Stimulated activated naive B cell treated with anti-CD40 and anti-IgM and Interleukin-4, amounts not matched to agents 10 μg/mL and 1 μg/mL and 100 μg/mL, for 72 hours (primary cell): ENCODE data around the gene HS6ST3.
"Not testable (repeated sequence)": the region's sequence is repeated elsewhere in the genome, so short reads cannot be mapped to it uniquely, and the experiment has no call there.

Source experiments
- ATAC-seq, 2 donors: fragments of 150-1000 bp; cut with Tn5 transposase; replicated peaks; 2 replicates each; pipeline ENCODE4 v1.10.0; 2021; ENCODE audit warnings: moderate library complexity in 1 of 2
- DNase-seq: peaks from one replicate; pipeline ENCODE4 v3.0.0; 2021
- H3K27ac Mint-ChIP-seq: one replicate; pipeline ENCODE4 v1.8.0; 2022; ENCODE audit warnings: mild to moderate bottlenecking, mixed read lengths
- H3K27me3 Mint-ChIP-seq, 2 donors: one replicate each; pipeline ENCODE4 v1.8.0; 2022; ENCODE audit warnings: mixed read lengths in 2 of 2
- H3K36me3 Mint-ChIP-seq, 2 donors: one replicate each; pipeline ENCODE4 v1.8.0; 2022; ENCODE audit warnings: mixed read lengths in 2 of 2, mild to moderate bottlenecking in 1 of 2
- H3K4me1 Mint-ChIP-seq, 2 donors: one replicate each; pipeline ENCODE4 v1.8.0; 2022; ENCODE audit warnings: mixed read lengths in 2 of 2, mild to moderate bottlenecking in 1 of 2
- H3K4me3 Mint-ChIP-seq, 2 donors: one replicate each; pipeline ENCODE4 v1.8.0; 2022; ENCODE audit warnings: mild to moderate bottlenecking in 2 of 2, mixed read lengths in 2 of 2, moderate library complexity in 1 of 2
- H3K9me3 Mint-ChIP-seq, 2 donors: one replicate each; pipeline ENCODE4 v1.8.0; 2022; ENCODE audit warnings: mixed read lengths in 2 of 2, mild to moderate bottlenecking in 1 of 2

Gene HS6ST3

DNA sequence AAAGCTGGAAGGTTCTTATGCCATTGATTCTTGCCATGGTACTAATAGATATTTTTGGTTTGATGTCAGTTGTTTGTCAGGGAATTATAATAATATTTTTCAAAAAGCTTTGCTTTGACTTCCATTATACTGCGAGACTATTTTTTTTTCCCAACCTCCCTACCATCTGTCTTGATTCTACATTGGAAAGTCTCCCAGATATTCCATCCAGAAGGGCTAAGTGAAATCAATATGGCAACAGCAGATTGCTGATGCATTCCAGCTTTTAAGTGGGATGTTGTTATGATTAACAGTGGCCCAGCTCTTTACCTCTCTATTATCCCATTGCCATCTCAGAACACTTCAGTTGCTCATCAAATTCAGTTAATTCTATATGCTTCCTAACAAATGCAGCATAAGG lies 657.0 kb downstream of the HS6ST3 start:
- Mint-ChIP-seq H3K27me3 (no peaks in the 10 kb centered on the region), H3K36me3 (no peaks in the 10 kb centered on the region), H3K27ac (no peak overlapping the region), H3K9me3 (no peaks in the 10 kb centered on the region), H3K4me3 (no peak overlapping the region), H3K4me1 (no peaks in the 10 kb centered on the region)
- ATAC-seq, result no peak
- DNase-seq, result no peak

GRCh38 chr13:96749825-96750224 lies 659.9 kb downstream of the HS6ST3 start:
- H3K4me3 Mint-ChIP-seq, result no peak overlapping the region
- no peaks in the 10 kb centered on the region for H3K4me1 Mint-ChIP-seq
- DNase-seq, result no peak
- ATAC-seq, result no peak
- no peaks in the 10 kb centered on the region for H3K9me3 Mint-ChIP-seq
- H3K27me3 Mint-ChIP-seq, result no peaks in the 10 kb centered on the region
- H3K36me3 Mint-ChIP-seq, result no peaks in the 10 kb centered on the region
- no peak overlapping the region for H3K27ac Mint-ChIP-seq

DNA sequence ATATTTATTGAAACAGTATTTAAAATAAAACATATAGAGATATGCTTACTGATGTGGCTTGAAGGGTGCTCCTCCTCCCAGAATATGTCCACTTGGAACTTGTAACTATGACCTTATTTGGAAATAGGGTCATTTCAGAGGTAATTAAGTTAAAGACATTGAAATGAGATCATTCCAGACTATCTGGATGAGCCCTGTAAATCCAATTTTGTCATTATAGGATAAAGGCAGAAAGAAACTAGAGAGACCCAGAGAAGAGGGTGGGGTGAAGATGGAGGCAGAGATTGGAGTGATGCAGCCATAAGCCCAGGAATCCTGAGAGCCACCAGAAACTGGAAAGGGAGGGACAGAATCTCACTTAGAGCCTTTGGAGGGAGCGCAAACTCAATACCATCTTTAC lies 661.2 kb downstream of the HS6ST3 start:
- no peak overlapping the region for H3K4me3 Mint-ChIP-seq
- no peak overlapping the region for H3K27ac Mint-ChIP-seq
- no peaks in the 10 kb centered on the region for H3K9me3 Mint-ChIP-seq
- H3K4me1 Mint-ChIP-seq, result no peaks in the 10 kb centered on the region
- ATAC-seq, result no peak
- no peak for DNase-seq
- H3K36me3 Mint-ChIP-seq, result no peaks in the 10 kb centered on the region
- H3K27me3 Mint-ChIP-seq, result no peaks in the 10 kb centered on the region

GRCh38 chr13:96762876-96763275 lies 673.0 kb downstream of the HS6ST3 start:
- Mint-ChIP-seq H3K27me3 (no peaks in the 10 kb centered on the region), H3K27ac (no peak overlapping the region), H3K9me3 (peaks cover 0 to 1% of the 10 kb centered on the region in 2 donors), H3K4me3 (no peak overlapping the region), H3K36me3 (no peaks in the 10 kb centered on the region), H3K4me1 (no peaks in the 10 kb centered on the region)
- DNase-seq (no peak), ATAC-seq (no peak)

DNA sequence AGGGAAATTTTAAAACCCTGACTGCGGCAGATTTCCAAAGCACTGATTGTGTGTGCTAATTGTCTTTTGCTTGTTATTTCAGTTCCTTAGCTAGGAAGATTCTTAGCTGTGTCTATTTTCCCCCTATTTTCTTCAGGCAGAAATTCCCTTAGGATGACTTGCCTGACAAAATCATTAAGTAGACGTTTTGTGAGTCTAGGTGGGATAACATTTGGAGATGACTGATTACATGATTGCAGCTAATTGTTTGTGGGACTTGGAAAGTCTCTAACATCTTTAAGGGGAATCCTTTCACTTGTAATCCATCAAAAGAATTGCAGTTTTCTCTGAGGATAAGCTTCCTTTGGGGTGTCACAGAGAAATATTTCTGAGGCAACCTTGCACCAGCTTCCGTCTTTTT lies 676.4 kb downstream of the HS6ST3 start:
- Mint-ChIP-seq H3K27ac (no peak overlapping the region), H3K27me3 (no peaks in the 10 kb centered on the region), H3K4me1 (no peaks in the 10 kb centered on the region), H3K4me3 (no peak overlapping the region), H3K36me3 (no peaks in the 10 kb centered on the region), H3K9me3 (peaks cover 0 to 1% of the 10 kb centered on the region in 2 donors)
- DNase-seq (no peak), ATAC-seq (no peak)

DNA sequence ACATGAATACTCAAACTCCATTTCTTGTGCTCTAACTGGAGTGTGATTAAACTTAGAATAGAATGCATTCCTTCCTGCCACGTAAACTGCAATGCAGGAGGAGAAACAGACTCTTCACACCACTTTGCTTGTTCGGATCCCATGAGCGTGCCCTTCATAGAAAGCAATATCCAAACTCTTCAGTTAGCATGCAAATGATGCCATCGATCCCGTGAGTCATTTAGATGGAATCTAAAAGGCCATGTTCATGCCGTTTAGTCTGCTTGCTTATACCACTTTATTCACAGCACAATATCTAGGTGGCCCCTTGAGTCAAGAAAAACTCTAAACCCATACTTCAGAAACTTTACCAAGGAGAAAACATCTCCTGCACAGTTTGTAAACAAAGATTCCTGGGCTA lies 678.6 kb downstream of the HS6ST3 start:
- no peak for DNase-seq
- Mint-ChIP-seq H3K4me1 (no peaks in the 10 kb centered on the region), H3K27me3 (no peaks in the 10 kb centered on the region), H3K27ac (no peak overlapping the region), H3K36me3 (no peaks in the 10 kb centered on the region), H3K4me3 (no peak overlapping the region), H3K9me3 (peaks cover 0 to 1% of the 10 kb centered on the region in 2 donors)
- no peak for ATAC-seq

DNA sequence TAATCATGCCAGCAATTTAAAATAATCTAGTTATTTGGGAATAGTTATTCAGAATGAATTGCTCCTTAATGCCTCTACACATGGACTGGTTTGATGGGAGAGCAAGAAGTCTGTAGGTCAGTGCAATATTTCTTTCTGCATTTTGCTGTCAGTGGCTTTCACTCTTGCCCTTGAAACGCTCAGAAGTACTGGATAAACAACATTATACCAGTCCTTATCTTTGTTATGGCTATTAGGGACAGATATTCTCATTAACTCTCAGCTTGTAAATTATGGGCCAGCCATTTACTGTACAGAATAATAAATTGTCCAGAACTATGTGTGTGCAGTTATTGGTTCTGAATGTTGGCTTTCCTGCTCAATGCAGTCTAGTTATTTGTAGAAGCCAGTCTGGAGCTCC lies 680.0 kb downstream of the HS6ST3 start:
- no peaks in the 10 kb centered on the region for H3K27me3 Mint-ChIP-seq
- DNase-seq, result no peak
- no peaks in the 10 kb centered on the region for H3K4me1 Mint-ChIP-seq
- no peak for ATAC-seq
- H3K9me3 Mint-ChIP-seq, result peaks cover 1 to 4% of the 10 kb centered on the region in 2 donors
- H3K36me3 Mint-ChIP-seq, result no peaks in the 10 kb centered on the region
- H3K27ac Mint-ChIP-seq, result no peak overlapping the region
- H3K4me3 Mint-ChIP-seq, result no peak overlapping the region

DNA sequence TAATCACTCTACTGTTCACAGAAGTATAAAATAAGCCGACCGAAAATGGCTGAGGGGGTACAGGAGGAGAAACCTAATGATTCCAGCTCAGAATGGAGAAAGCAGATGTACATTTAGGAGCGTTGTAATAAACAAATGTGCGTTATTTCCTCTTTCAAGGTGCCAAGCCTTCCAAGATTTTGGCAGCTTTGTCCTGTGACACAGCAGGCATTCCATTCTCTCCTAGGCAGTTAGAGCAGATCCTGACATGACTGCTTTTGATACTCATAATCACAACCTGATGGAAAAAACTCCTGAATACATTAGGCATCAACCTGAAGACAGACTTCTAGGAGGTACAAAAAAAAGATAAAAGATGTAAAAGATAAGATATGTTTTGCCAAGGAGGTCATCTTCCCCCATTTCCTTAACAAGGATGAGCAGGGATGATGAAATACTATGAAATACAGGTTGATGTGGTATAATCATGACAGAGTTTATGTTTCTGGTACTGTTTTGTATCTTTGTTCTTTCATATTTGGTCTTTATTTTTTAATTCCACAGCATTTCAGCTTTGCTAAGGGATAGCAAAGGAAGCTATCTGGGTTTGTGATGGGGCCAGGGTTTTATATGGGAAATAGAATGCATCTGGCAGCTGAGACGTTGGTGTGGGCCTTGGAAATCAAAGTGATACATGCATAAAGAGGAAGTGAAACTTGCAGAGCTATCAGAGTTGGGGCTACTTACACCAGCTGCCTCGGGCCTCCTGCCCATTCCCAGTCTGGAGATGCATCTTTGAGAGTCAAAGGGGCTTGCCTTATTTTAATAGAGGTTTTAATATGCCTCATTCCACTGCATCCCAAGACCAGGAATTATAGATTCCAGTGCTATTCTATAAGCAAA lies 681.8 kb downstream of the HS6ST3 start:
- Mint-ChIP-seq H3K4me3 (no peak overlapping the region), H3K27ac (no peak overlapping the region), H3K4me1 (no peaks in the 10 kb centered on the region), H3K9me3 (peaks cover 3 to 9% of the 10 kb centered on the region in 2 donors), H3K27me3 (no peaks in the 10 kb centered on the region), H3K36me3 (no peaks in the 10 kb centered on the region)
- DNase-seq, result no peak
- ATAC-seq, result no peak

DNA sequence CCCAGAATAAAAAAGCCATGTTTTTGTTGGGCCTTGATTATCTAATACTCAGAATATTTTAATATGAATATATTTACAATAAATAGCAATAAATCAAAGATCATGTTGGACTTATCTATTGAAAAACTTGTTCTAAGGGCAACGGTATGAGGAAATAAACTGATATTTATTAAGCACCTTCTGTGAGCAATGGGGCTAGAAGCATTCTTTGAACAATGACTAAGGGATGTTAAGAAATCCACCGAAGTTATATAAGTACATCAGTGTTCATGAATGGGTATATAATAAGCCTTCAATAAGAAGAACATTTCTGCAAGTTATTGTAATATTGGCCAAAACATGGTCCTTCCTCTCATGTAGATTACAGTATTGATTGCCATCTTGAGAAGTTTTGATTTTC lies 682.5 kb downstream of the HS6ST3 start:
- DNase-seq (no peak), ATAC-seq (no peak)
- Mint-ChIP-seq H3K4me3 (no peak overlapping the region), H3K27me3 (no peaks in the 10 kb centered on the region), H3K27ac (no peak overlapping the region), H3K36me3 (no peaks in the 10 kb centered on the region), H3K9me3 (peaks cover 5 to 11% of the 10 kb centered on the region in 2 donors), H3K4me1 (no peaks in the 10 kb centered on the region)

DNA sequence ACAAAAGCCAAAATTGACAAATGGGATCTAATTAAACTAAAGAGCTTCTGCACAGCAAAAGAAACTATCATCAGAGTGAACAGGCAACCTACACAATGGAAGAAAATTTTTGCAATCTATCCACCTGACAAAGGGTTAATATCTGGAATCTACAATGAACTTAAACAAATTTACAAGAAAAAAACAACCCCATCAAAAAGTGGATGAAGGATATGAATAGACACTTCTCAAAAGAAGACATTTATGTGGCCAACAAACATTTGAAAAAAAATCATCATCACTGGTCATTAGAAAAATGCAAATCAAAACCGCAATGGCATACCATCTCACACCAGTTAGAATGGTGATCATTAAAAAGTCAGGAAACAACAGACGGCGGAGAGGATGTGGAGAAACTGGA lies 688.4 kb downstream of the HS6ST3 start:
- H3K27ac Mint-ChIP-seq, H3K4me3 Mint-ChIP-seq, DNase-seq, H3K27me3 Mint-ChIP-seq, ATAC-seq, H3K4me1 Mint-ChIP-seq, H3K36me3 Mint-ChIP-seq: not testable (repeated sequence)
- H3K9me3 Mint-ChIP-seq, result peaks cover 9 to 18% of the 10 kb centered on the region in 2 donors

GRCh38 chr13:96779691-96780090 lies 689.8 kb downstream of the HS6ST3 start:
- Mint-ChIP-seq H3K36me3 (no peaks in the 10 kb centered on the region), H3K4me3 (no peak overlapping the region), H3K4me1 (no peaks in the 10 kb centered on the region), H3K27ac (no peak overlapping the region), H3K27me3 (no peaks in the 10 kb centered on the region), H3K9me3 (peaks cover 9 to 14% of the 10 kb centered on the region in 2 donors)
- no peak for DNase-seq
- ATAC-seq, result no peak

DNA sequence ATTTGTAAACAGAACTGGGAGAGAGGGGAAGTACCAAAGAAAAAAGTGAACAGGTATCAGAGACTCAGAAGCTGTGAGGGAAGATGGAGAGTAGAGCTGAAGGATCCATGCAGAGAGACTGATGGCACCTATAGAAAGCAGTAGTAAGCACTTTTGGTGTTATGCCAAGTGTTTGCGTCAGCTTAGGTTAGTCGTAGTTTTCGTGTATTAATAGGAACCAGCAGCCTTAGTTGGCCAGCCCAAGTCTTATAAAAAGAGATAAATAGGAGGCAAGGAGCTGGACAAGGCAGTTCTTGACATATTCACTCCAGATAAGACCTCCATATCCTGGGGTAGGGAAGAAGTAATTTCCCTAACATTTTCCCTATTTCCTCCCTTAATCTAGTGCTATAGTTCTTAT lies 690.2 kb downstream of the HS6ST3 start:
- peaks cover 9 to 14% of the 10 kb centered on the region in 2 donors for H3K9me3 Mint-ChIP-seq
- DNase-seq, result no peak
- no peak overlapping the region for H3K4me3 Mint-ChIP-seq
- H3K36me3 Mint-ChIP-seq, result no peaks in the 10 kb centered on the region
- H3K27ac Mint-ChIP-seq, result no peak overlapping the region
- no peak for ATAC-seq
- no peaks in the 10 kb centered on the region for H3K27me3 Mint-ChIP-seq
- H3K4me1 Mint-ChIP-seq, result no peaks in the 10 kb centered on the region

DNA sequence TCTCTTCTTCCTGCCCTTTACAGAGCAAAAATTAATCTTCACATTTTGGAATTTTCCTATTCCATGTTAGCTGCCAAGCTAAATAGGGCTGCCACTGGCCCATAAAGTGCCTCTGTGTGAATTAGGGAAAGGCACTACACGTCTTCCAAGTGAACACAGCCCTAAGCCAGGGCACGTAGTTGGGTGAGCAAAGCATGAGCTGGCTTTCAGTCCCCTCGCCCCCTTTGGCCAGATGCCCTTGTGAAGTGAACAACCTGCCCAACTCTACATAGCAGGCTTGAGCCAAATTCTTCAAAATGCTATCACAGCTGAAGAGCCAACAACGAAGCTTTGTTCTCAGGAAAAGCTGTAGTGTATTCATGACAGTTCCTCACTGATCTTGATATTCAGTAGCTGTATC lies 691.2 kb downstream of the HS6ST3 start:
- no peak for DNase-seq
- H3K9me3 Mint-ChIP-seq, result peaks cover 7 to 10% of the 10 kb centered on the region in 2 donors

GRCh38 chr13:96782186-96782585 lies 692.3 kb downstream of the HS6ST3 start:
- no peak overlapping the region for H3K27ac Mint-ChIP-seq
- no peaks in the 10 kb centered on the region for H3K4me1 Mint-ChIP-seq
- DNase-seq (no peak), ATAC-seq (no peak)
- H3K36me3 Mint-ChIP-seq, result no peaks in the 10 kb centered on the region
- peaks cover 6 to 8% of the 10 kb centered on the region in 2 donors for H3K9me3 Mint-ChIP-seq
- no peaks in the 10 kb centered on the region for H3K27me3 Mint-ChIP-seq
- H3K4me3 Mint-ChIP-seq, result no peak overlapping the region

More for the DNA sequence above, 691.2 kb downstream of the HS6ST3 start:
- no peaks in the 10 kb centered on the region for H3K27me3 Mint-ChIP-seq
- H3K4me1 Mint-ChIP-seq, result no peaks in the 10 kb centered on the region
- H3K4me3 Mint-ChIP-seq, result no peak overlapping the region
- H3K36me3 Mint-ChIP-seq, result no peaks in the 10 kb centered on the region
- H3K27ac Mint-ChIP-seq, result no peak overlapping the region
- no peak for ATAC-seq

DNA sequence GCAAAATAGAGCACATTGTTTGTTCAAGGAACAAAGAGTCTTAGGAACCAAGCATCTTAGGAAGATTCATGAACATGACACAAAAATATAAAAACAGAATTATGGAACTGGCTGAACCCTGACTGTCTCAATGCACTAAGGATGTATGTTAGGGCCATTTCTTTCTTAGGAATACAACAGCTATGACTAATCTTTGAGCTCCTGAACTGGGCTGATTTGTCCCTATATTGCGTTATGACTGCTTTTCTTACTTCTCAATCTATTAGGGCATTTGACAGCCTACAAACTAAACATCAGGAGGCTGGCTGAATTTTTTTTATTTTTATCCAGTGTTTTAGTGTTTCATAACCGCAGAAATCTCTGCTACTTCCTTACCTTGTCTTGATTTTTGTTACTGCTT lies 693.1 kb downstream of the HS6ST3 start:
- Mint-ChIP-seq H3K4me3 (no peak overlapping the region), H3K36me3 (no peaks in the 10 kb centered on the region), H3K27ac (no peak overlapping the region), H3K9me3 (peaks cover under 1 to 4% of the 10 kb centered on the region in 2 donors), H3K27me3 (no peaks in the 10 kb centered on the region), H3K4me1 (no peaks in the 10 kb centered on the region)
- DNase-seq (no peak), ATAC-seq (no peak)
